GM18507 (cell line): ENCODE results near the gene GCNA.
"Not testable (repeated sequence)": the region's sequence is repeated elsewhere in the genome, so short reads cannot be mapped to it uniquely, and the experiment has no call there.

Experiments
- DNase-seq: peaks from one replicate; pipeline ENCODE4 v3.0.0; 2011; ENCODE audit warnings: low read depth; ENCODE audit not compliant: insufficient read length; ENCODE audit errors: extremely low spot score
- FAIRE-seq: peaks from 2 replicates; lab custom pipeline; 2011; peaks lifted over from hg19 to GRCh38; lab: Jason Lieb, UNC

Gene GCNA

GRCh38 chrX:71632923-71633657 lies 54.9 kb downstream of the GCNA start:
- peak; percentile 81 for FAIRE-seq

GRCh38 chrX:71634366-71634765 lies 56.1 kb downstream of the GCNA start:
- no peak for FAIRE-seq
- no peak for DNase-seq

More at GRCh38 chrX:71632923-71633657, 54.9 kb downstream of the GCNA start:
- DNase-seq: no peak

- DNase-seq: no peak
- FAIRE-seq: peak; percentile 75
Observed at GRCh38 chrX:71636438-71637252, 58.4 kb downstream of the GCNA start.

GRCh38 chrX:71637253-71637618 lies 59.0 kb downstream of the GCNA start:
- FAIRE-seq (no peak), DNase-seq (no peak)

- peak; percentile 86 for FAIRE-seq
- DNase-seq: no peak
Observed at GRCh38 chrX:71637848-71638247, 59.6 kb downstream of the GCNA start.

GRCh38 chrX:71638409-71638808 lies 60.2 kb downstream of the GCNA start:
- DNase-seq (no peak), FAIRE-seq (no peak)

- no peak for FAIRE-seq
- DNase-seq: no peak
Observed at GRCh38 chrX:71640002-71640401, 61.8 kb downstream of the GCNA start.

GRCh38 chrX:71644406-71644805 lies 66.2 kb downstream of the GCNA start:
- not testable (repeated sequence) for FAIRE-seq, DNase-seq

- FAIRE-seq (peak; percentile 94), DNase-seq (no peak)
Observed at GRCh38 chrX:71650333-71650969, 72.2 kb downstream of the GCNA start.

- FAIRE-seq (peak; percentile 81), DNase-seq (no peak)
Observed at GRCh38 chrX:71652405-71652804, 74.2 kb downstream of the GCNA start.

GRCh38 chrX:71653344-71653743 lies 75.1 kb downstream of the GCNA start:
- no peak for FAIRE-seq

GRCh38 chrX:71657267-71657666 lies 79.0 kb downstream of the GCNA start:
- DNase-seq: no peak
- FAIRE-seq: no peak

More at GRCh38 chrX:71653344-71653743, 75.1 kb downstream of the GCNA start:
- DNase-seq: no peak

GRCh38 chrX:71659342-71659741 lies 81.1 kb downstream of the GCNA start:
- FAIRE-seq (no peak), DNase-seq (no peak)

- no peak for DNase-seq
Observed at GRCh38 chrX:71659959-71660358, 81.7 kb downstream of the GCNA start.

GRCh38 chrX:71660562-71661416 lies 82.6 kb downstream of the GCNA start:
- DNase-seq (no peak), FAIRE-seq (peak; percentile 38)

More at GRCh38 chrX:71659959-71660358, 81.7 kb downstream of the GCNA start:
- no peak for FAIRE-seq

- DNase-seq (no peak), FAIRE-seq (no peak)
Observed at GRCh38 chrX:71661919-71662318, 83.7 kb downstream of the GCNA start.

- not testable (repeated sequence) for FAIRE-seq, DNase-seq
Observed at GRCh38 chrX:71662654-71663053, 84.4 kb downstream of the GCNA start.
